Brain microvascular endothelial cell (primary cell): Measurements from ENCODE around the gene MYL11.

Experiments
- DNase-seq: peaks from one replicate; pipeline ENCODE4 v3.0.0-alpha.2; 2020
- H3K27ac ChIP-seq: fragments of 250-450 bp; sonication (Bioruptor Pico); 2 replicates; pipeline ENCODE4 v1.5.1; 2020; ENCODE audit warnings: mild to moderate bottlenecking, moderate library complexity
- H3K27me3 ChIP-seq: fragments of 250-450 bp; sonication (Bioruptor Pico); replicated peaks from 2 replicates; pipeline ENCODE4 v1.5.1; 2020; ENCODE audit warnings: mild to moderate bottlenecking
- H3K36me3 ChIP-seq: fragments of 250-450 bp; sonication (Bioruptor Pico); replicated peaks from 2 replicates; pipeline ENCODE4 v1.5.1; 2020; ENCODE audit warnings: mild to moderate bottlenecking
- H3K4me3 ChIP-seq: 2 replicates; pipeline ENCODE4 v1.5.1; 2011; ENCODE audit warnings: low read depth, mild to moderate bottlenecking, control low read depth, low read length, moderate library complexity
- in situ Hi-C: cut with HindIII; loops from 2 replicates; pipeline ENCODE4 v1.10.0; 2017; ENCODE audit warnings: low sequenced_read_pairs, low pct_ligation_motif_present
- TF ChIP-seq, protein P1 (sequence below): IDR thresholded peaks from 2 replicates; pipeline ENCODE4 v1.5.1; 2011; ENCODE audit warnings: low read depth, mild to moderate bottlenecking, moderate library complexity, low read length, control low read depth, inconsistent platforms; ENCODE audit errors: missing control alignments

Gene MYL11

DNA sequence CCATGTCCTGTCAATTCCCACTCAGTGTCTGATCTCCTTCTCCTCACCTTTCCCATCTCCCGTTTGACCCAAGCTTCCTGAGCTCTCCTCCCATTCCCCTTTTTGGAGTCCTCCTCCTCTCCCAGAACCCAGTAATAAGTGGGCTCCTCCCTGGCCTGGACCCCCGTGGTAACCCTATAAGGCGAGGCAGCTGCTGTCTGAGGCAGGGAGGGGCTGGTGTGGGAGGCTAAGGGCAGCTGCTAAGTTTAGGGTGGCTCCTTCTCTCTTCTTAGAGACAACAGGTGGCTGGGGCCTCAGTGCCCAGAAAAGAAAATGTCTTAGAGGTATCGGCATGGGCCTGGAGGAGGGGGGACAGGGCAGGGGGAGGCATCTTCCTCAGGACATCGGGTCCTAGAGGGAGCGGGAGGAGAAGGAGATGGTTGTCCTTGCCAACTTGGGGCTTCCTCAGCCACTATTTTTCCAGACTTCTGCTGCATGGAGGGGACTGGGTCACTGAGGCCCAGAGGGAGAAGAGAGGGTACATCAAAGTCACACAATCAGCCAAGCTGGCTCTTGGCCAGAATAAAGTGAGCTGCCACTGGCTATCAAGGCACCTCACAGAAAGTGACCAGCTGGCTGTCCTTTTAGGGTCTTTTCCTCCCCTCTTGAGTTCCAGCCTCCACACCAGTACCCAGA, 2.4 kb upstream of the MYL11 start:
- Histone ChIP-seq H3K27me3 (no peaks in the 10 kb centered on the region), H3K36me3 (no peaks in the 10 kb centered on the region), H3K27ac (no peak overlapping the region), H3K4me3 (no peak overlapping the region)
- no peak for DNase-seq
- TF ChIP-seq, protein P1, sequence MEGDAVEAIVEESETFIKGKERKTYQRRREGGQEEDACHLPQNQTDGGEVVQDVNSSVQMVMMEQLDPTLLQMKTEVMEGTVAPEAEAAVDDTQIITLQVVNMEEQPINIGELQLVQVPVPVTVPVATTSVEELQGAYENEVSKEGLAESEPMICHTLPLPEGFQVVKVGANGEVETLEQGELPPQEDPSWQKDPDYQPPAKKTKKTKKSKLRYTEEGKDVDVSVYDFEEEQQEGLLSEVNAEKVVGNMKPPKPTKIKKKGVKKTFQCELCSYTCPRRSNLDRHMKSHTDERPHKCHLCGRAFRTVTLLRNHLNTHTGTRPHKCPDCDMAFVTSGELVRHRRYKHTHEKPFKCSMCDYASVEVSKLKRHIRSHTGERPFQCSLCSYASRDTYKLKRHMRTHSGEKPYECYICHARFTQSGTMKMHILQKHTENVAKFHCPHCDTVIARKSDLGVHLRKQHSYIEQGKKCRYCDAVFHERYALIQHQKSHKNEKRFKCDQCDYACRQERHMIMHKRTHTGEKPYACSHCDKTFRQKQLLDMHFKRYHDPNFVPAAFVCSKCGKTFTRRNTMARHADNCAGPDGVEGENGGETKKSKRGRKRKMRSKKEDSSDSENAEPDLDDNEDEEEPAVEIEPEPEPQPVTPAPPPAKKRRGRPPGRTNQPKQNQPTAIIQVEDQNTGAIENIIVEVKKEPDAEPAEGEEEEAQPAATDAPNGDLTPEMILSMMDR = no peak
- in situ Hi-C loops = no loop called here

DNA sequence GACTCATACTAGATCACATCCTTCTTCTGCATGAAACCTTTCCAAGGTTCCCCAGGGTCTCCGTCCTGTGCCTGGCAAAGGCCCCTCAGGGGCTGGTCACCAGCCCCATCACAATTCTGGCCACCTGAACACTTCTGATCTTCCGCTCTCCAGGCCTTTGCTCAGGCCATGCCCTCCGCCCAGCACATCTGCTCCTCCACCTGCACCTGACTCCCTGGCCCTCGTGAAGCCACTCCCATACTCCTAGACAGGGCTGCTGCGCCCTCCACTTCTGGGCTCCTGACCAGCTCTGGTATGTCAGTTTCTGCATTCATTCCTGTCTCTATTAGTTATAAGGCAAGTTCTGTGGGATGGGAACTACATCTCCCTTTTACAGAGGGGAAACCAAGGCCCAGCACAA, 1.9 kb upstream of the MYL11 start:
- TF ChIP-seq, protein P1 = no peak
- Histone ChIP-seq H3K27me3 (no peaks in the 10 kb centered on the region), H3K4me3 (no peak overlapping the region), H3K27ac (no peak overlapping the region), H3K36me3 (no peaks in the 10 kb centered on the region)
- in situ Hi-C loops = no loop called here
- no peak for DNase-seq

DNA sequence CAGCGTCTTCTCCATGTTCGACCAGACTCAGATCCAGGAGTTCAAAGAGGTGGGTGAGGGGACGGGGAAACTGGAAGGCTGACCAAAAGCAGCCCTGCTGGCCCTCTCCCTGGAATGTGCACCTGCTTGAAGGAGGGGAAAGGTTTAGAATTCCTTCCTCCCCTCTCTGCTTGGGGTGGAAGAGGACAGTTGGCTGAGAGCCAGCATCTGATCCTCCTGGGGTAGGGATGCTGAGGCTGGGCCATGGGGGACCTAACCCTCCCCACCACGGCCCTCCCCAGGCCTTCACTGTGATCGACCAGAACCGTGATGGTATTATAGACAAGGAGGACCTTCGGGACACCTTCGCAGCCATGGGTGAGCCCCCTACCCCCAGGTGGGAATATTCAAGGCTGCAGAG, 1.3 kb downstream of the MYL11 start:
- in situ Hi-C loops = no loop called here
- Histone ChIP-seq H3K27ac (no peak overlapping the region), H3K27me3 (no peaks in the 10 kb centered on the region), H3K4me3 (no peak overlapping the region), H3K36me3 (no peaks in the 10 kb centered on the region)
- DNase-seq = no peak
- TF ChIP-seq, protein P1 = no peak

DNA sequence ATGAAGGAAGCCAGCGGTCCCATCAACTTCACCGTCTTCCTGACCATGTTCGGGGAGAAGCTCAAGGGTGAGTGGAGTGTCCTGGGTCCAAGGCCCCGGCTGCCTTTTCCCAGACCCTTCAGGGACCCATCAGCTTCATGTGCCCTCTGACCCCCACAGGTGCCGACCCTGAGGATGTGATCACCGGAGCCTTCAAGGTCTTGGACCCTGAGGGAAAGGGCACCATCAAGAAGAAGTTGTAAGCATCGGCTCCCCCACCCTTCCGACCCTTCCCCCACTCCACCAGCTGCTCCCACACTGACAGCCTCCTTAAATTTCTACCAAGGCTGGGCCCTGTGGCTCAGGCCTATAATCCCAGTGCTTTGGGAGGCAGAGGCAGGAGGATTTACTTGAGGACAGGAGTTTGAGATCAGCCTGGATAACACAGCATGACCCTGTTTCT, 1.9 kb downstream of the MYL11 start:
- H3K27me3 ChIP-seq = no peaks in the 10 kb centered on the region
- no peak for DNase-seq
- H3K27ac ChIP-seq = no peak overlapping the region
- H3K36me3 ChIP-seq = no peaks in the 10 kb centered on the region
- H3K4me3 ChIP-seq = no peak overlapping the region
- in situ Hi-C loops = no loop called here
- TF ChIP-seq, protein P1 = no peak

DNA sequence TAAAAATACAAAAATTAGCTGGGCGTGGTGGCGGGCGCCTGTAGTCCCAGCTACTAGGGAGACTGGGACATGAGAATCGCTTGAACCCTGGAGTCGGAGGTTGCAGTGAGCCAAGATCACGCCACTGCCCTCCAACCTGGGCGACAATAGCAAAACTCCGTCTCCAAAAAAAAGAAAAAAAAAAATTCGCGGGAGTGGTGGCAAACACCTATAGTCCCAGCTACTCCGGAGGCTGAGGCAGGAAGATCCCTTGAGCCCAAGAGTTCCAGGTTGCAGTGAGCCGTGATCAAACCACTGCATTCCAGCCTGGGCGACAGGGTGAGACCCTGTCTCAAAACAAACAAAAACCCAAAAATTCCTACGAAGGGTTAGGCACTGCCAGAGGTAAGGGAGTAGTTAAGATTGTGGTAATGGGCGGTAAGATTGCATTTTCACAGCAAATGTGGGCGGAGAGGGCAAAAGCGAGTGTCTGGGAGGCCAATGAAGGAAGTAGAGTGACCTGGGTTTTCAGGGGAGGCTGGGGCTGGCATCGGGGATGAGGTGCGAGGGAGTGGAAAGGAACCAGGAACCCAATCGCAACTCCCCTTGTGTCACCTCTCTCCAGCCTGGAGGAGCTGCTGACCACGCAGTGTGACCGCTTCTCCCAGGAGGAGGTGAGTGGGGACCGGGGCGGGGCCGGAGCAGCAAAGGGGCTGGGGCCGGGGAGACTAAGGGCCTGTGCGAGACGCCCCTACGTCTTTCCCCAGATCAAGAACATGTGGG, 2.6 kb downstream of the MYL11 start:
- TF ChIP-seq, protein P1 = no peak
- Histone ChIP-seq H3K27me3 (no peaks in the 10 kb centered on the region), H3K36me3 (no peaks in the 10 kb centered on the region), H3K4me3 (peak overlapping the region; percentile 57), H3K27ac (peak overlapping the region; percentile 97)
- in situ Hi-C loops = no loop called here
- DNase-seq = no peak
